Thoracic aorta (tissue), 2 donors: ENCODE results near the gene LMOD3. TPM values are rescaled to one million over a fixed set of nuclear protein-coding genes. Genes with fewer than 3 reads are reported as not detected.

Experiments used
- ATAC-seq: fragments of 150-250 bp; one replicate; pipeline ENCODE4 v1.8.0; 2017; ENCODE audit warnings: low read depth; ENCODE audit not compliant: insufficient number of reproducible peaks, low FRiP score
- DNase-seq: peaks from one replicate; pipeline ENCODE4 v3.0.0-alpha.2; 2020; ENCODE audit warnings: low spot score
- H3K27ac ChIP-seq, 2 donors: fragments of 200-600 bp; sonication (generic); 1 replicate in 1 of 2; 2 replicates in 1 of 2; pipeline ENCODE4 v1.5.1; 2016; ENCODE audit warnings: mild to moderate bottlenecking in 2 of 2, moderate library complexity in 2 of 2
- H3K27me3 ChIP-seq: fragments of 200-600 bp; sonication (generic); replicated peaks from 2 replicates; pipeline ENCODE4 v1.6.0; 2016; ENCODE audit warnings: mild to moderate bottlenecking; ENCODE audit not compliant: insufficient read depth
- H3K36me3 ChIP-seq: fragments of 200-600 bp; sonication (generic); one replicate; pipeline ENCODE4 v1.5.1; 2016
- H3K4me1 ChIP-seq, 2 donors: fragments of 200-600 bp; sonication (generic); 1 replicate in 1 of 2; 2 replicates in 1 of 2; pipeline versions ENCODE4 v1.5.1 to v1.6.0; 2016; ENCODE audit warnings: low read depth in 2 of 2, mild to moderate bottlenecking in 1 of 2; ENCODE audit not compliant: control insufficient read depth in 1 of 2
- H3K4me3 ChIP-seq: fragments of 200-600 bp; sonication (generic); 2 replicates; pipeline ENCODE4 v1.5.1; 2016; ENCODE audit warnings: mild to moderate bottlenecking
- H3K9me3 ChIP-seq: fragments of 200-600 bp; sonication (generic); 2 replicates; pipeline ENCODE4 v1.5.1; 2016
- CTCF ChIP-seq: fragments of 200-600 bp; sonication (generic); IDR thresholded peaks from one replicate; pipeline ENCODE4 v1.5.1; 2019; ENCODE audit warnings: antibody characterized with exemption
- total RNA-seq, 2 donors: library from RNA; depleted of rRNA; stranded (reverse); fragments of >200 nt; gene quantifications; one replicate each; pipeline versions ENCODE4 v1.1.0 to v1.2.3, GENCODE V29; 2016

The LMOD3 gene
- total RNA-seq, 2 donors from 2014 or later = not detected

DNA sequence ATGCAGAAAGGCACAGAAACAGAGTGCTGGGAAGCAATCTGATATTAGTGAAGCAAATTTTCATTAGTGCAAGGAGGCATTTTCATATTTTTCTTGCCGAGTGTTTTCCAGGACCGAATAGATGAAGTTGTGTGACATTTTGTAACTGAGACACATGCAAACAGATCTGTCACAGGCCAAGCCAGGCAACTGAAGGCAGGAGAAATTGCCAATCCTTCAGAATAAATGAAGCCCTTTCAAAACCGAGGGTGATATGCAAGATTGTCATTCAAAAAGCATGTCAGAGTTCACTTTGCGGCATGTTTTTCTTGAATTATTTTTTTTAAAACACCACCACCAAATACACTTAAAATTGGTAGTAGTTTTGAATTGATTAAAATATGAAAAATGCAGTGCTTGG is 6.2 kb downstream of the LMOD3 start:
- Histone ChIP-seq H3K36me3 (no peaks in the 10 kb centered on the region), H3K27ac (no peak overlapping the region), H3K4me1 (peaks cover 0 to 7% of the 10 kb centered on the region in 2 donors), H3K9me3 (no peaks in the 10 kb centered on the region), H3K27me3 (no peaks in the 10 kb centered on the region), H3K4me3 (no peak overlapping the region)
- ATAC-seq = no peak
- no peak for DNase-seq
- no peak for TF ChIP-seq CTCF

GRCh38 chr3:69115731-69116130 is 6.7 kb downstream of the LMOD3 start:
- H3K27me3 ChIP-seq = no peaks in the 10 kb centered on the region
- no peak overlapping the region for H3K27ac ChIP-seq
- no peak for DNase-seq
- no peak for ATAC-seq
- no peaks in the 10 kb centered on the region for H3K9me3 ChIP-seq
- H3K36me3 ChIP-seq = no peaks in the 10 kb centered on the region
- peaks cover 0 to 7% of the 10 kb centered on the region in 2 donors for H3K4me1 ChIP-seq
- no peak for TF ChIP-seq CTCF
- H3K4me3 ChIP-seq = no peak overlapping the region

GRCh38 chr3:69113536-69113935 is 8.9 kb downstream of the LMOD3 start:
- DNase-seq (no peak), ATAC-seq (no peak)
- Histone ChIP-seq H3K27ac (no peak overlapping the region), H3K4me3 (no peak overlapping the region), H3K36me3 (no peaks in the 10 kb centered on the region), H3K9me3 (no peaks in the 10 kb centered on the region), H3K4me1 (peaks cover 0 to 13% of the 10 kb centered on the region in 2 donors), H3K27me3 (no peaks in the 10 kb centered on the region)
- no peak for TF ChIP-seq CTCF

- Histone ChIP-seq H3K9me3 (no peaks in the 10 kb centered on the region), H3K4me3 (no peak overlapping the region), H3K27me3 (no peaks in the 10 kb centered on the region), H3K27ac (no peak overlapping the region), H3K36me3 (no peaks in the 10 kb centered on the region), H3K4me1 (peaks cover 0 to 16% of the 10 kb centered on the region in 2 donors)
- DNase-seq = no peak
- TF ChIP-seq CTCF = no peak
- ATAC-seq = no peak
Measured at GRCh38 chr3:69110941-69111546, 11.4 kb downstream of the LMOD3 start.

- no peaks in the 10 kb centered on the region for H3K9me3 ChIP-seq
- peaks cover 0 to 23% of the 10 kb centered on the region in 2 donors for H3K4me1 ChIP-seq
- peaks cover 8% of the 10 kb centered on the region for H3K36me3 ChIP-seq
- DNase-seq (no peak), ATAC-seq (no peak)
- no peak overlapping the region for H3K4me3 ChIP-seq
- H3K27ac ChIP-seq = no peak overlapping the region
- TF ChIP-seq CTCF = no peak
- no peaks in the 10 kb centered on the region for H3K27me3 ChIP-seq
Measured at GRCh38 chr3:69108811-69109210, 13.6 kb downstream of the LMOD3 start.
